Fibroblast of skin of back (primary cell): Measurements from ENCODE around the gene MTA1. TPM values are rescaled to one million over a fixed set of nuclear protein-coding genes. Genes with fewer than 3 reads are reported as not detected.

Source experiments
- DNase-seq: peaks from one replicate; pipeline ENCODE4 v3.0.0-alpha.2; 2013
- polyA plus RNA-seq, 2 experiments: library from polyadenylated mRNA; unstranded; fragments of 120-200 nt; gene quantifications; one replicate each; pipeline ENCODE4 v1.2.1, GENCODE V29; 2013; ENCODE audit not compliant: insufficient read length in 2 of 2

Gene MTA1
- 77.9 TPM for polyA plus RNA-seq (2013, experiment 1 of 2; ENCODE audit: insufficient read length)
- 83.1 TPM for polyA plus RNA-seq (2013, experiment 2 of 2; ENCODE audit: insufficient read length)

- DNase-seq, result peak; percentile 57
Measured at GRCh38 chr14:105419195-105420091, at the start of gene MTA1. TSS of gene MTA1 (plus strand) at chr14:105419827. CDS start at chr14:105420036, 209 bp downstream.

- no peak for DNase-seq
Measured at GRCh38 chr14:105374389-105374788, 45.2 kb upstream of the MTA1 start.

GRCh38 chr14:105375635-105376057 lies 44.0 kb upstream of the MTA1 start:
- DNase-seq, result no peak

GRCh38 chr14:105376521-105377440 lies 42.8 kb upstream of the MTA1 start:
- DNase-seq, result no peak

GRCh38 chr14:105377555-105378182 lies 42.0 kb upstream of the MTA1 start:
- no peak for DNase-seq

- no peak for DNase-seq
Measured at GRCh38 chr14:105378199-105378598, 41.4 kb upstream of the MTA1 start.

- DNase-seq, result no peak
Measured at GRCh38 chr14:105378873-105379685, 40.5 kb upstream of the MTA1 start.

GRCh38 chr14:105379946-105380345 lies 39.7 kb upstream of the MTA1 start:
- no peak for DNase-seq

- DNase-seq, result no peak
Measured at GRCh38 chr14:105380756-105381155, 38.9 kb upstream of the MTA1 start.

- no peak for DNase-seq
Measured at GRCh38 chr14:105381446-105382342, 37.9 kb upstream of the MTA1 start.

- no peak for DNase-seq
Measured at GRCh38 chr14:105382343-105383082, 37.1 kb upstream of the MTA1 start.

GRCh38 chr14:105383083-105383730 lies 36.4 kb upstream of the MTA1 start:
- no peak for DNase-seq

GRCh38 chr14:105384041-105384557 lies 35.5 kb upstream of the MTA1 start:
- DNase-seq, result no peak

- no peak for DNase-seq
Measured at GRCh38 chr14:105384605-105385321, 34.9 kb upstream of the MTA1 start.

- DNase-seq, result no peak
Measured at GRCh38 chr14:105385322-105385637, 34.3 kb upstream of the MTA1 start.

- DNase-seq, result no peak
Measured at GRCh38 chr14:105385698-105386365, 33.8 kb upstream of the MTA1 start.

GRCh38 chr14:105386581-105387529 lies 32.8 kb upstream of the MTA1 start:
- DNase-seq, result no peak
